ENCODE measurements around the gene PRDM10.

DNA sequence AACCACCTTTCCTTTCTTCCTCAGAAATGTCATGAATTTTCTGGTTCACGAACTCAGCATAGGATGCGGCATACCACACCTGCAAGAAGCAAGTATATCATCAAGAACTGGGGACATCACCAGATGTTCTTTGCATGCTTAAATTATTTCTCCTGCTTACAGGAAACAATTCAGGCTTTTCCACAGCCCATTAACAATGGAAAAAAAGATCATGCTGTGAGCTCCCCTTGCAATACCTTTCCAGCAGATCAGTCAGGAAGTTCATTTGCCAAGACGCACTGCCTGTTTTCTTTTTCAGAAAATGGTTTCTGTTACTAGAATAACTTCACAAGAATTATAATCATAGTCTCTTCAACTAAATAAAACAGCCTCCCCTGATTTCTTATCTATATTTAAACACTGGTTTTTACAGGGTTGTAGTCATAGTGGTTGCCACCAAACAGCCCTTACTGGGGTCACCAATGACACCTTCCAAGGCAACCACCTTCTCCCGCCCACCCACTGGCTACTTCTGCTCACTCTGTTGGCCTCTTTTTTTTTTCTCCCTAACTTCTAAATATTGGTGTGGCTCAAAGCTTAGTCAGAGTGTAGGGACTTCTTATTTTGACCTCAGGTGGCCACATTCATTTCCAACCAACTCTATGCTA, 64.9 kb downstream of the PRDM10 start:
- no peak for TF ChIP-seq POLR2A (IDR thresholded peaks at IDR 0.05)
- TF ChIP-seq, protein P1, sequence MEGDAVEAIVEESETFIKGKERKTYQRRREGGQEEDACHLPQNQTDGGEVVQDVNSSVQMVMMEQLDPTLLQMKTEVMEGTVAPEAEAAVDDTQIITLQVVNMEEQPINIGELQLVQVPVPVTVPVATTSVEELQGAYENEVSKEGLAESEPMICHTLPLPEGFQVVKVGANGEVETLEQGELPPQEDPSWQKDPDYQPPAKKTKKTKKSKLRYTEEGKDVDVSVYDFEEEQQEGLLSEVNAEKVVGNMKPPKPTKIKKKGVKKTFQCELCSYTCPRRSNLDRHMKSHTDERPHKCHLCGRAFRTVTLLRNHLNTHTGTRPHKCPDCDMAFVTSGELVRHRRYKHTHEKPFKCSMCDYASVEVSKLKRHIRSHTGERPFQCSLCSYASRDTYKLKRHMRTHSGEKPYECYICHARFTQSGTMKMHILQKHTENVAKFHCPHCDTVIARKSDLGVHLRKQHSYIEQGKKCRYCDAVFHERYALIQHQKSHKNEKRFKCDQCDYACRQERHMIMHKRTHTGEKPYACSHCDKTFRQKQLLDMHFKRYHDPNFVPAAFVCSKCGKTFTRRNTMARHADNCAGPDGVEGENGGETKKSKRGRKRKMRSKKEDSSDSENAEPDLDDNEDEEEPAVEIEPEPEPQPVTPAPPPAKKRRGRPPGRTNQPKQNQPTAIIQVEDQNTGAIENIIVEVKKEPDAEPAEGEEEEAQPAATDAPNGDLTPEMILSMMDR (IDR thresholded peaks at IDR 0.05): no peak
